ENCODE data around the gene TMEM141. TPM values are rescaled to one million over a fixed set of nuclear protein-coding genes. Genes with fewer than 3 reads are reported as not detected.

Gene TMEM141
- total RNA-seq, 2 experiments from 2014 or later = 43.2 to 70.2 TPM

- Histone ChIP-seq H3K4me1 (ENCODE audit: insufficient read depth, low read length, poor library complexity, severe bottlenecking) (no peaks in the 10 kb centered on the region), H3K4me2 (ENCODE audit: low read length) (no peak overlapping the region), H3K27ac (ENCODE audit: low read depth, low read length, poor library complexity, severe bottlenecking) (no peak overlapping the region), H3K9me2 (ENCODE audit: insufficient read depth, low read length) (no peaks in the 10 kb centered on the region), H4K20me1 (ENCODE audit: insufficient read depth, low read length) (no peaks in the 10 kb centered on the region), H3K79me2 (ENCODE audit: insufficient read depth, low read depth, low read length) (no peaks in the 10 kb centered on the region), H2AFZ (ENCODE audit: low read length) (no peak overlapping the region), H3K36me3 (ENCODE audit: insufficient read depth, low read length) (peaks cover 78% of the 10 kb centered on the region), H3K9me3 (ENCODE audit: low read length) (no peaks in the 10 kb centered on the region), H3K4me3 (ENCODE audit: low read depth, low read length, poor library complexity, severe bottlenecking) (no peak overlapping the region)
- intact Hi-C loops (cut with micrococcal nuclease; ENCODE audit: unreplicated experiment) = no loop called here
- no peak for DNase-seq (ENCODE audit: low spot score)
- TF ChIP-seq CTCF (conservative IDR thresholded peaks at IDR 0.05; ENCODE audit: low read length) = no peak
- no peak for TF ChIP-seq EZH2phosphoT487 (IDR thresholded peaks at IDR 0.05; ENCODE audit: borderline replicate concordance, low read depth, low read length)
- ChIA-PET CTCF (ENCODE audit: unreplicated experiment) (no interaction called here), POLR2A (no interaction called here)
- BruUV-seq (replicated peaks) = no TSS peak
These were observed 39.1 kb downstream of the TMEM141 start for GRCh38 chr9:136829981-136830885.

DNA sequence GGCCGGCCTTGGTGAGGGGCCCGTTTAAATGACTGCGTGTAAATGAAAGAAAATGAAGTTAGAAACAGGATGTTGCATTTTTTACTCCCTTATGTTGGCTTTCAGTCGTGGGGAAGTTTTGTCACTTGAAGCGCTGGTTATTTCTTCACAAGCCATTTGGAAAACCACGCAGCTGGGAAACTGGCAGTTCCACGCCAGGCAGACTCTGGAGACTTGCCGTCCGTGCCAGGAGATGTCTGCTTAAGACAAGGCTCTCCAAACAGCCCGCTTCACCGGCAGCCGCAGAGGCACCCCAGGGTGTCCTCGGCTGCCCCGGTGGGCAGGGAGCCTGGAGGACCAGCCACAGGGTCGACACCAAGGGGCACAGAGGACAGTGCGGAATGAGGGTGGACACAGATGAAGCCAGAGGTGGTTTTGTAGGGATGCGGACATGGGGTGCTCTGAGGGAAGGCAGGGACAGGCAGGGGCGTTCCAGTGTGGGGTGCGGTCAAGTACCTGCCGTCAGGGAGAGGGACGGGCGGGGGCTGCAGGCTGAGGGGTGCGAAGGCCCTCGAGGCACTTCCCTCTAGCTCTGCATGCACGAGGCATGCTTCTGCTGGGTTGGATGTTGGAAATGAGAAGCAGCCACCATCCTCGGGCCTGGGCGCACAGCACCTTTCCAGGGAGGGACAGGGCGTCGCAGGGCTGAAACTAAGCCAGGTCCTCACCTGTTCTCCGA, 40.0 kb downstream of the TMEM141 start:
- no peaks in the 10 kb centered on the region for H3K4me1 ChIP-seq (ENCODE audit: insufficient read depth, low read length, poor library complexity, severe bottlenecking)
- H3K79me2 ChIP-seq (ENCODE audit: insufficient read depth, low read depth, low read length) = no peaks in the 10 kb centered on the region
- H2AFZ ChIP-seq (ENCODE audit: low read length) = no peak overlapping the region
- no peaks in the 10 kb centered on the region for H4K20me1 ChIP-seq (ENCODE audit: insufficient read depth, low read length)
- TF ChIP-seq EZH2phosphoT487 (IDR thresholded peaks at IDR 0.05; ENCODE audit: borderline replicate concordance, low read depth, low read length) = no peak
- no peak for TF ChIP-seq CTCF (conservative IDR thresholded peaks at IDR 0.05; ENCODE audit: low read length)
- no peak for DNase-seq (ENCODE audit: low spot score)
- H3K9me2 ChIP-seq (ENCODE audit: insufficient read depth, low read length) = no peaks in the 10 kb centered on the region
- peaks cover 73% of the 10 kb centered on the region for H3K36me3 ChIP-seq (ENCODE audit: insufficient read depth, low read length)
- H3K4me2 ChIP-seq (ENCODE audit: low read length) = no peak overlapping the region
- H3K9me3 ChIP-seq (ENCODE audit: low read length) = no peaks in the 10 kb centered on the region
- no peak overlapping the region for H3K27ac ChIP-seq (ENCODE audit: low read depth, low read length, poor library complexity, severe bottlenecking)
- POLR2A ChIA-PET = no interaction called here
- no peak overlapping the region for H3K4me3 ChIP-seq (ENCODE audit: low read depth, low read length, poor library complexity, severe bottlenecking)
- CTCF ChIA-PET (ENCODE audit: unreplicated experiment) = no interaction called here
- intact Hi-C loops (cut with micrococcal nuclease; ENCODE audit: unreplicated experiment) = no loop called here
- no TSS peak for BruUV-seq (replicated peaks)

DNA sequence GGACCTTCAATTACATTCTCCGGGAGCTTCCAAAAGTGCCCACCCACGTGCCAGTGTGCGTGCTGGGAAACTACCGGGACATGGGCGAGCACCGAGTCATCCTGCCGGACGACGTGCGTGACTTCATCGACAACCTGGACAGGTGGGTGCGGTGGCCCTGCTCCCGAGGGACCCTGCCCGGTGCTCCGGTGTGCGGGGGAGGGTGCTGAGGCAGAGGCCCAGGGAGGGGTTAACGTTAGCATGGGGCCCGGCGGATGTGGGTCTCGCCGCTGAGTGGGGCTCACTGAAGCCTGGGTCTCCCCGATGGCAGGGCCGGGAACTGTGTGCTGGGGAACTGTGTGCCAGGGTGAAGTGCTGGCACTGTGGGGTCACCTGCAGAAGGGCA, 40.6 kb downstream of the TMEM141 start:
- H3K36me3 ChIP-seq (ENCODE audit: insufficient read depth, low read length) = peaks cover 72% of the 10 kb centered on the region
- H3K79me2 ChIP-seq (ENCODE audit: insufficient read depth, low read depth, low read length) = no peaks in the 10 kb centered on the region
- H4K20me1 ChIP-seq (ENCODE audit: insufficient read depth, low read length) = no peaks in the 10 kb centered on the region
- H3K4me1 ChIP-seq (ENCODE audit: insufficient read depth, low read length, poor library complexity, severe bottlenecking) = no peaks in the 10 kb centered on the region
- TF ChIP-seq CTCF (conservative IDR thresholded peaks at IDR 0.05; ENCODE audit: low read length) (no peak), EZH2phosphoT487 (IDR thresholded peaks at IDR 0.05; ENCODE audit: borderline replicate concordance, low read depth, low read length) (no peak)
- CTCF ChIA-PET (ENCODE audit: unreplicated experiment) = no interaction called here
- no peak for DNase-seq (ENCODE audit: low spot score)
- intact Hi-C loops (cut with micrococcal nuclease; ENCODE audit: unreplicated experiment) = no loop called here
- no peak overlapping the region for H3K27ac ChIP-seq (ENCODE audit: low read depth, low read length, poor library complexity, severe bottlenecking)
- H3K9me2 ChIP-seq (ENCODE audit: insufficient read depth, low read length) = no peaks in the 10 kb centered on the region
- BruUV-seq (replicated peaks) = no TSS peak
- no peak overlapping the region for H3K4me3 ChIP-seq (ENCODE audit: low read depth, low read length, poor library complexity, severe bottlenecking)
- POLR2A ChIA-PET = no interaction called here
- H3K9me3 ChIP-seq (ENCODE audit: low read length) = no peaks in the 10 kb centered on the region
- no peak overlapping the region for H3K4me2 ChIP-seq (ENCODE audit: low read length)
- H2AFZ ChIP-seq (ENCODE audit: low read length) = no peak overlapping the region
